Right ventricle myocardium inferior (tissue), 1 donor: ENCODE results near the gene DAPK1. TPM values are rescaled to one million over a fixed set of nuclear protein-coding genes. Genes with fewer than 3 reads are reported as not detected.

Experiments
- ATAC-seq: fragments of 200-7000 bp; cut with Tn5 transposase; one replicate; pipeline ENCODE4 v1.9.1; 2020; ENCODE audit warnings: mild to moderate bottlenecking, moderate library complexity
- DNase-seq: peaks from one replicate; pipeline ENCODE4 v3.0.0; 2021; ENCODE audit errors: missing footprints
- intact Hi-C: fragments of 100-400 bp; cut with DNase I; formaldehyde crosslinking; loops from one replicate; pipeline ENCODE4 v1.11.0; 2022
- total RNA-seq: library from RNA; stranded (reverse); fragmentation: NEBNext Ultra II Directional; extraction: Animal tissue kit (Norgen Biotek cat#: 25700); gene quantifications from one replicate; pipeline ENCODE4 v1.2.1, GENCODE V29; 2021
- donor health status: DM: no; HTN: yes; CAD: no; lungs with severe emphysema.

DAPK1 gene
- total RNA-seq, 1 donor from 2014 or later: 6.3 TPM

DNA sequence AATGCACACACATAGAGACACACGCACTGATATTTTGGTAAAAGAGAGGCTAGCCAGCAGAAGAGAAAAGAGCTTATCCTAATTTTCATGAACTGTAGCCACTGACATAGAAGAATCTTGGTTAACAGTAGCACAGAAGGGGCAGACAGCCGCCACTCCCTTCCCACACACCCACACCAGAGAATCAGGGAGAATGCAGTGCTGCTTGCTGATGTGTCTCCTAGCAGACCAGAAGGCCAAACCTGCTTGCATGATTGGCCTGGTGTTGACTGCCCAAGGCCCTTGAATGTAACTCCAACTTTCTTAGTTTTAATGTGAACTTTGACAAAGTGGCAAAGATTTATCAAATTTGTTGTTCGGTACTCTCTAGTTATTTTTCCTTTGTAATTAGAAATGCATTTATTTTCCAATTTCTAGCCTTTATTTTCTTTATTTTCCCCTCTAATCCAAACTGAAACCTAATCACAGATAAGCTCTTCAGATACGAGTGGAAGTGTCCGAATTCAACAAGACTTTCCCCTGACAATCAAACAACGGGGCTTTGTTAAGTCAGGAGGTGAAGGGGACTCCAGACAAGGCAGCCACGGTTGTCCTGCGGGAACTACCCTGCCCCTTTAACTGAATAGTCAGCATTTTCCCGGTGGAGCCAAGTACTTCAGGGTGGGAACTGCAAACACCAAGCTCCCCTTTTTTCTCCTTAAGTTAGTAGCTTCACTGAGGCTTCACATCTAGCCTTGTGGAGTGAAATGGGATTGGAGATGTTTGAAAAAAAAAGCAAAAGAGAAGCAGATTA is 146.3 kb downstream of the DAPK1 start:
- intact Hi-C loops: loop anchor here (10.0 kb wide), 1 partner anchor 149 kb away; the partner anchor contains the start of gene DAPK1
- no peak for ATAC-seq
- no peak for DNase-seq

DNA sequence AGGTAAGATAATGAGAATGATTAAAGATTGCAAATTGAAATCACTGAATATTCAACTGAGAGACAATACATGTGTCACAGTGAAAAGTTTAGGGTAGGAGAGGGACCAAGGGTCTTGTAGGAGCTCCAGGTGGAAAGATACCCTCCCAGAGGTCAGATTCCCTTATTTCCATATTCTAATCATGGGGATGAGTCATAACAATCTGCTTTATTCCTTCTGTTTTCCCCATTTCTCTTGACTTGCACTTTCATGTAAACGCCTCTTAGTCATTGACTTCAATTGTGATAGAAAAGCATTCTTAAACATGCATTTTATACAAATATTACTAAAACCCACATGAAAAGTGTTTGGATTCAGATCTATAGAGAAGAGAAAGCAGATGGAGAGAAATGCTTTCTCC is 147.0 kb downstream of the DAPK1 start:
- DNase-seq (no peak), ATAC-seq (no peak)
- intact Hi-C loops: loop anchor here (10.0 kb wide), 1 partner anchor 150 kb away; the partner anchor contains the start of gene DAPK1

DNA sequence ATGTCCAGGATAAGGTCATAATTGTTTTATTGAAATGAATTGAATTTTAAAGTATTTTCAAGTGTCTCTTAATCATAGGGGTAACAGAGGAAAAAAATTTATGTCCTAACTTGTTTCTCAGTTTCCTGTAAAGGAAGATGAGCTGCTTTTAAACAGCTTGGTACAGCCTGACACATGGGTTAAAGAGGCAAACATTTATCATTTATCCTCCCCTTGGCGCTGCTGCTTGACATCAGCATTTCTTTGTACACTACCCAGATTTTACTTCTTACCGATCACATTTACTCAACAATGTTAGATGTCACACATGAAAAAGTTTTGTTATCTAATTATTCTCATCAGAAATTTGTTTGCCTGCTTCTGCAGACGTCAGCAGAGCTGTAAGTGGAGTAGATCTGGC is 148.9 kb downstream of the DAPK1 start:
- ATAC-seq: no peak
- intact Hi-C loops: loop anchor here (10.0 kb wide), 1 partner anchor 152 kb away; the partner anchor contains the start of gene DAPK1
- no peak for DNase-seq

DNA sequence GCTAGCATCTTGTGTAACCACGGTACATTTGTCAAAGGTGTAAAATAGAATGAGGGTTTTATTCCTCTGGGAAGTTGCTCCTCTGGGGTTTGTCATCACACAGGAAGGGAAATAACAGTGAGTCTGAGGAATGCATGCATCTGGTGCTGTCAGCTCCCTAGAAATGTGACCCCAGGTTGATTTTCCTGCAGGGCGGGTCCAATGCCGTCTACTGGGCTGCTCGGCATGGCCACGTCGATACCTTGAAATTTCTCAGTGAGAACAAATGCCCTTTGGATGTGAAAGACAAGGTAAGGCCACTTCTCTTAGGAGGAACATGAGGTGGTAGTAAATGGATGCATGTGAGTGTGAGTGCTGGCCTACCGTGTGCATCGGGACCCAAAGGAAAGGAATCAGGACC is 149.4 kb downstream of the DAPK1 start:
- DNase-seq: no peak
- ATAC-seq: no peak
- intact Hi-C loops: loop anchor here (10.0 kb wide), 1 partner anchor 152 kb away; the partner anchor contains the start of gene DAPK1

DNA sequence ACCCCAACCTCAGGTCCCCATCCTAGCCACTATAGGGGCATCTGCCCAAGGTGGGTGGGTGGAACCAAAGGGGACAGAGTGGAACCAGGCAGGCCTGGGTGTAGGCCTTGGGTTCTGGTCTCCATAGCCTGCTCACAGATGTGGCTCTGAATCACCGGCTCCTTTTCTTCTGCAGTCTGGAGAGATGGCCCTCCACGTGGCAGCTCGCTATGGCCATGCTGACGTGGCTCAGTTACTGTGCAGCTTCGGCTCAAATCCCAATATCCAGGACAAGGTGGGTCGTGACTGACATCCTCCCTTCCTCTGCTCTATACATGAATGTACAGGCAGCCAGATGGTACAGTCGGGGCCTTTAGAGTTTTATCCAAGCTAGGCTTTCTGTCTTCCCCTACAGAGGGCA is 150.9 kb downstream of the DAPK1 start:
- intact Hi-C loops: loop anchor here (10.0 kb wide), 1 partner anchor 154 kb away; the partner anchor contains the start of gene DAPK1
- ATAC-seq: no peak
- no peak for DNase-seq

DNA sequence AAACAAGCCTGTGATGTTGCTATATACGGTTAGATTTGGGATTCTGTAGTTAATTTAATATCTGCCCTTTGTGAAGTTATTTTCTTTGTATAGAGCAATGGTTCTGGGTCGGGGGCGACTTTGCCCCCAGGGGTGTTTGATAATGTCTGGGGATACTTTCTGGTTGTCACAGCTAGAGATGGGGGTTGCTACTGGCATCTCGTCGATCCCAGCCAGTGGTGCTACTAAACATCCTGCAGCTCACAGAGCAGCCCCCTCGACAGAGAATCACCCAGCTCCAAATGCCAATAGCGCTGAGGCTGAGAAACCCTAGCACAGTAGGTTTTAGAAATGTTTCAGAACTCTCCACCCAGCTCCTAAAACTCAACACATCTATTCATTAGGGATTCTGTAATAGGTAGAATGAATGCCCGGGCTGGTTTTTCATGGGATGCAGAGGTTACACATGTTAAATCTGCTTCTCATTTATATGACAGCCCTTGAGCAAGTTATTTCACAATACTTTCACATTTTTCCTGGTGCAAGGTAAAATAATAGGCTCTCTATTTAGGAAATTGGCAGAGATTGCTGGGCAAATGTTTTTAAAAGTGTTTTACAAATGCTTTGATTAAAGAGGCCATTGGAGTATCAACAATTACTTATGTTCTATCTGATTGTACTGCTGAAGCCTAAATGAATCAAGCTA is 153.1 kb downstream of the DAPK1 start:
- ATAC-seq (no peak), DNase-seq (no peak)
- intact Hi-C loops: no loop called here

DNA sequence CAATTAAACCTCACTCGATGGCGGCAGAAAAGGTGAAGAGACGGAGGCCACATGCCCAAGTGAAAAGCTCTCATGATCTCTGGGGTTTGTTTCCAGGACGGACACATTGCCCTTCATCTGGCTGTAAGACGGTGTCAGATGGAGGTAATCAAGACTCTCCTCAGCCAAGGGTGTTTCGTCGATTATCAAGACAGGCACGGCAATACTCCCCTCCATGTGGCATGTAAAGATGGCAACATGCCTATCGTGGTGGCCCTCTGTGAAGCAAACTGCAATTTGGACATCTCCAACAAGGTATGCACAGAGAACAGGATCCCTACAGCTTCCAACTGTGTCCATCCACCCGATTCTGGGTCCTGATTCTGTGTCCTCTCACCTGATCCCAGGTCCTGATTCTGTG is 153.8 kb downstream of the DAPK1 start:
- intact Hi-C loops: no loop called here
- DNase-seq (no peak), ATAC-seq (no peak)

DNA sequence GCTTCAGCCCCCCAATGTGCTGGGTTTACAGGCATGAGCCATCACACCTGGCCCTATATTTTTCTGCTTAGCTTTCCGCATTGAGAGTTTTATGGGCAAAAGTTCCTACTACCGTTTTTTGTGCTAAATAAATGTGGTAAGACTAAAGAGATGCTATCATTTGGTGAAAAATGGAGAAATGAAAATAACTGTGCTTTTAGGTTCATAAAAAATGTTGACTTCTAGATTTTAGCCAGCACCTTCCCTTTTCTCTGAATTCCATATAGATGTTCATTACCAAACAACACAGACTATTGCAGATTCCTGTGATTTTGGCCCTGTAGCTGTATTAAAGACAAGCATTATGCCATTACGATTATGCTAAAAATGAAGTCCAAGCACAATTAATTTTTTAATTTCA is 156.3 kb downstream of the DAPK1 start:
- intact Hi-C loops: no loop called here
- DNase-seq (no peak), ATAC-seq (no peak)

DNA sequence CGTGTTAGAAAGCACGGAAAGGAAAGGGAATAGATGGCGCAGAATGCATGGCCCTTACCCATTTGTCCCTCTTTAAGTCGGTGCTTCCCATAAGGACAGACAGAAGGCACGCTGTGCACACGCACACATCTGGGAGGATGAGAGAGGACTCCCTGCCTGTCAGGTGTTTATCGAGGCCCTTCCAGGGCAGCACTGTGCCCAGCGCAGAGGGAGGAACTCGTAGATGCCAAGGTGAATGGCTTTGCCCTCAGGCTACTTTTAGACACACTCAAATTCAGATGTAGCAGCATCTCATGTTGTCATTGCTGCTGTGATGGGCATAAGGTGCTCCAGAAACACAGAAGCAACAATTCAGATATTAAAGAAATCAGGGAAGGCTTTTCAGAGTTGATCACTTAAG is 158.1 kb downstream of the DAPK1 start:
- intact Hi-C loops: no loop called here
- ATAC-seq (no peak), DNase-seq (no peak)

DNA sequence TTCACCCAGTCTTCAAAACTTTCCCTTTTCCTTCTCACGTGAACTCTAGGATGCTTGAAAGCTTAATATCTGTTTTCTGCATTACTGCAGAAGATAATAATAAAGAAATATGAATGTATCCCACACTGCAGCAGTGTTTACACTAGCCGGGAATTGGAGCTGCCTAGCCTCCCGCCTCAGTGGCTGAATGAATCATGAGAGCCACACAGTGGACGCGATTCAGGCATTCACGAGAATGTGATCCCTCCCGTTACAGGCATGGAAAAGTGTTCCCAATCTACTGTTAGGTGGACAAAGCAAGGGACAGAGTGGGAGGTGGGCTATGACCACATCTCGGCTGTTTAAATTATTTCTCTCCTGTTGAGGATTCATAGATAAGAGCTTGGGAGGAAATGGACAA is 158.8 kb downstream of the DAPK1 start:
- no peak for ATAC-seq
- intact Hi-C loops: no loop called here

DNA sequence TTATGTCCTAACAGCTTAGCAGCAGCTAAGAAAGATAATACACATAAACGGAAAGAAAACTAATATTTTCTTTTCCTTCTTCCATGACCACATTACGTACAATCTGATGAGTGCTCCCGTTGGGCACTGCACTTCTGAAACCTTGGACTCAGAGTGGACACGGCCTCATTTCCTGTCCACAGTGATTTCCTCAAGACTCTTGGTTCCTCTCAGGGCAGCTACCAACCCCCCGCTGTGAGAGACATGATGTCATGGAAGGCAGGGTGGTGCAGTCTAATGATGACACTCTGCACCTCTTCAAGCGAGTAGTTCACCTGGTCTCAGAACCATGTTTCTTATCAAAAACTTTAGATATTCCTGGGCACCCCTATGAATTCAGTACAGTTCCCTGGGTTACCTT is 159.5 kb downstream of the DAPK1 start:
- intact Hi-C loops: no loop called here
- DNase-seq: no peak
- no peak for ATAC-seq

More for the DNA sequence above, 158.8 kb downstream of the DAPK1 start:
- no peak for DNase-seq

DNA sequence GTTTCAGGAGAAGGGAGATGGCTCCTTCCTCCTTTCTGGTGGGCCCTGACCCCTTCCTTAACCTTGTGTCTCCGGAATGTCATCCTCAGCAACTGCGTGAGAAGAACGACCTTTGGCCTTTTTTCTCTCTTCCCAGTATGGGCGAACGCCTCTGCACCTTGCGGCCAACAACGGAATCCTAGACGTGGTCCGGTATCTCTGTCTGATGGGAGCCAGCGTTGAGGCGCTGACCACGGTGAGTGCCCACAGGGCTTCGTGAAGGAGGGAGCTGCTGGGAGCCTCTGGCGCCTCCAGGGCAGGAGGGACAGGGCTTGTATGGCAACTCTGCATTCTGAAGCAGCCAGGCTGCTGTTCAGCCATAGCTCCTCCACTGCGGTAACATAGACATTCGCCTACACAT is 160.2 kb downstream of the DAPK1 start:
- ATAC-seq (no peak), DNase-seq (no peak)
- intact Hi-C loops: no loop called here

DNA sequence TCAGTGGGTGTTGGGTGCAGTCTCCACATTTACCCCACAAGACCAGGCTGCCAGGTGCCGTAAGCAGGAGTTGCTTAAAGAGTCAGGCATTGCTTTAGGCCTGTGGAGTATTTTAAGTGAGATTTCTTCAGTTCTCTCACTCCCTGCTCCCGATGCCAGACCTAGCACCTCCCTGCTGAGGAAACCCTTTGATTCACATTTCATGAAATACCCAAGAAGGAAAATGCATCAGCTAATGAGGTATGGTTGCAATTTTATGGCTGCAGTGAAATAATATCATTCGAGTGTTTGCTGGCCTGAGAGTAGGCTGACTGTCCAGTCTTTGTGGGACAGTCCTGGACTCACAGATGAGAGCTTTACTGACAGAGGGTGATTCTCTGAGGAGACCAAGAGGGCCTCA is 160.8 kb downstream of the DAPK1 start:
- DNase-seq (no peak), ATAC-seq (no peak)
- intact Hi-C loops: no loop called here

DNA sequence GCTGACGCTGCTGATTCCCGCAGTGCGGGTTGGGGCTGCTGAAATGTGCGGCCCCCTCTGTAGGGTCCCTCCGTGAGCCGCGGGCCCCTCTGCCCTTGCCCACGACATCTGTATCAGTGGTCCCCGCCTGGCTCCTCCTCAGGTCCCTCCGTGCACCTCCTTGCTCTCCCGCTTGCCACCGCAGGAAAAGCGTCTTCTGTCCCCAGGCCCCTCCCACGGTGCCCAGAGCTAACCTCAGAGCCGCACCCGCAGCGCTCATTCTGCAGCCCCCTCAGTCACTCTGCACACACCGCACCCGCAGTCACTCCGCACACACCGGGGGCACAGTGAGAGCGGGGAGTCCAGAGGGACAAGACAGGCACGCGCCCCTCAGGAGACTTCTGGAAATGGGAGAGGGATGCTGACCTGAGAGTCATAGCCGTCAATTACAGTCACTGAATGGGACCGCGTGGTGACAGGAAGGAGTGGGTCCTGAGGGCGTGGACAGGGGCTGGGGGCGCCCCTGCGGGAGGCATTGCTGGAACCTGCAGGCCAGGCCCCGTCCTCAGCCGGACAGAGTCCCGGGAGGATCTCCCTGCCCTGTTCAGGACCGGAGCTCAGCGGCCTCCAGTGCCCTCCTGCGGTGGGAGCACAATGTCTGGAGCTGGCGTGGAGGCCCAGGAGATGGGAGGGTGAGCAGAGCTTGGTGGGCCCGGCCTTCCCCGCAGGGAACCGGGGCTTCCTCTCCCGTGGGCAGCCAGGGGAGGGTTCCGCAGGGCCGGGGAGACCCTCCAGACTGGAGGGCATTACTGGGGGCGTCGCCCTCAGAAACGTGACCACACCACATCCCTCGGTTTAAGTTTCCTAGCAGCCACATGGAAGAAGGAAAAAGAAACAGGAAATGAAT is 162.1 kb downstream of the DAPK1 start:
- intact Hi-C loops: loop anchor here (10.0 kb wide), 1 partner anchor 1245 kb away; no protein-coding TSS in a partner anchor
- ATAC-seq: no peak
- no peak for DNase-seq

DNA sequence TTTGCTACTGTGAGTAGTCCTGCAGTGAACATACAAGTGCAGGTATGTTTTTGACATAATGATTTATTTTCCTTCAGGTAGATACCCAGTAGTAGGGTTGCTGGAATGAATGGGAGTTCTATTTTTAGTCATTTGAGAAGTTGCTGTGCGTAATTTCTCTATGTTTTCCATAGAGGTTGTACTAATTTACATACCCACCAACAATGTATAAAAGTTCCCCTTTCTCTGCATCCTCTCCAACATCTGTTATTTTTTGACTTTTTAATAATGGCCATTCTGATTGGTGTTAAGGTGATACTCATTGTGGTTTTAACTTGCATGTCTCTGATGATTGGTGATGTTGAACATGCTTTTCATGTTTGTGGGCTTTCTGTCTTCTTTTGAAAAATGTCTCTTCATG is 163.6 kb downstream of the DAPK1 start:
- DNase-seq (no peak), ATAC-seq (no peak)
- intact Hi-C loops: loop anchor here (10.0 kb wide), 1 partner anchor 1246 kb away; no protein-coding TSS in a partner anchor

DNA sequence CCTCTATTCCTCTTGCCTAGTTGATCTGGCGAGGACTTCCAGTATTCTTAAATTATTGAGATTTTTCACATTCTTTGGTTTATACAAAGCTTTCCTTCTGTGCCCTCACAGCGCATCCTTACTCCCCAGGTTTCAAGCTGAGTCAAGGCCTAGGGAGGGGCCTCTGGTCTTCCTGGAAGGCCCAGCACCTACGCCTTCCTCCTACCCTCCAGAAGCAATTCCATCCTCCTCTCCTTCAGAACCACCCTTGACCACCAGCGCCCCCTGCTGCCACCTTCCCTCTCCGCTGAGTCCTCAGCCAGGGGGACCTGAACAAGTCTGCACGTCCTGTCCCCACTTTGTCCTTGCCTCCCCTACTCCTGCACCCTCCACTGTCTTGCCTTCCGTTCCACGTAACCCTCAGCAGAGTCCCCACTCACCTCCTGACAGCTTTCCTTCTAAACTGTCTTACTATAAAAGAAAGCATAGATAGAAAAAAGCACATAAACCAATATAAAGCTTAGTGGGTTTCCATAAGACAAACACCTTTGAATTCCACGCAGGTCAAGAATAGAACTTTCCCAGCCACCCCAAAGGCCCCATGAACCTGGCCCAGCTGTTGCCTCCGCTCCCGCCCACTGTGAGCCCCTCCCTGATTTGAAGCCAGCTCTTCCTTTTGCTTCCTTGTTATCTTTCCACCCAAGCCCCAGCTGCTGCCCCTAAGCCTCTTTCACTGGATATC is 165.3 kb downstream of the DAPK1 start:
- peak; percentile 80 for DNase-seq
- ATAC-seq: peak; percentile 72
- intact Hi-C loops: loop anchor here (1.0 to 10.0 kb wide), 2 partner anchors 326 to 1248 kb away; no protein-coding TSS in a partner anchor

DNA sequence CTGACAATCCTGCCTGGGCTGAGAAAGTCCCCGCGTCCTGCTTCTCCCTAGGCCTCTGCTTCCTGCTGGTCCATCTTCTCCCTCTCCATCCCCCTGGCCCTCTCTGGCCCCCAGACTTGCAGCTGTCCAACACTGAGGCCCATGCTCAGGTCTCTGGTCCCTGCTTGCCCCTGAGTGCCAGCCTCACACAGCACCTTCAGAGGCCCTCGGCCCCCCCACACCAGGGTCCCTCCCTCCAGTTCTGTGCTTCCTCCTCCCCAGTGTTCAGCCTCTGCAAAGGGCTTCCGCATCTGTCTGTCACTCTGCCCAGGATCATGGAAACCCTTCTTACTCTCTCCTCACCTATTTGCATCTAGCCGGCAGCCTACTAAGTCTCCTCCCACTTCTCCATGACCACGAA is 165.9 kb downstream of the DAPK1 start:
- no peak for ATAC-seq

More for the DNA sequence above, 165.9 kb downstream of the DAPK1 start:
- DNase-seq: no peak
- intact Hi-C loops: loop anchor here (1.0 to 10.0 kb wide), 2 partner anchors 326 to 1249 kb away; no protein-coding TSS in a partner anchor
